CD14-positive monocyte (primary cell): ENCODE measurements around the gene SPRY4. TPM values are rescaled to one million over a fixed set of nuclear protein-coding genes. Genes with fewer than 3 reads are reported as not detected.

Experiments
- DNase-seq, 3 donors: peaks; one replicate each; pipeline ENCODE4 v3.0.0-alpha.2; 2011 to 2022
- H2AFZ ChIP-seq: 2 replicates; pipeline ENCODE4 v1.6.0; 2012; ENCODE audit warnings: mild to moderate bottlenecking, low read depth, low read length, inconsistent platforms; ENCODE audit not compliant: insufficient read depth, poor library complexity, severe bottlenecking
- H3K27ac ChIP-seq, 2 donors: 1 replicate in 1 of 2; 2 replicates in 1 of 2; pipeline ENCODE4 v1.5.1; 2012 to 2013; ENCODE audit warnings: low read length in 2 of 2, control low read depth in 1 of 2, inconsistent platforms in 1 of 2, low read depth in 1 of 2, mild to moderate bottlenecking in 1 of 2
- H3K27me3 ChIP-seq, 2 donors: one replicate each; pipeline versions ENCODE4 v1.6.0 to v1.6.1; 2011 to 2013; ENCODE audit warnings: low read length in 2 of 2; ENCODE audit not compliant: control insufficient read depth in 2 of 2, insufficient read depth in 2 of 2
- H3K36me3 ChIP-seq, 2 donors: replicated peaks in 1 of 2; 1 replicate in 1 of 2; 2 replicates in 1 of 2; pipeline versions ENCODE4 v1.5.1 to v1.6.1; 2012 to 2013; ENCODE audit warnings: low read length in 2 of 2, control low read depth in 1 of 2, inconsistent platforms in 1 of 2, mild to moderate bottlenecking in 1 of 2; ENCODE audit not compliant: insufficient read depth in 2 of 2, control insufficient read depth in 1 of 2
- H3K4me1 ChIP-seq, 2 donors: 1 replicate in 1 of 2; 2 replicates in 1 of 2; pipeline versions ENCODE4 v1.5.1 to v1.6.1; 2012 to 2013; ENCODE audit warnings: low read length in 2 of 2, control low read depth in 1 of 2, inconsistent platforms in 1 of 2, mild to moderate bottlenecking in 1 of 2, moderate library complexity in 1 of 2; ENCODE audit not compliant: insufficient read depth in 2 of 2, control insufficient read depth in 1 of 2
- H3K4me2 ChIP-seq: replicated peaks from 2 replicates; pipeline ENCODE3; 2012; ENCODE audit warnings: low read length, moderate library complexity, mild to moderate bottlenecking; ENCODE audit not compliant: poor library complexity, severe bottlenecking; ENCODE audit errors: extremely low read depth
- H3K4me3 ChIP-seq, 3 experiments: fragments of 200-600 bp in 1 of 3; sonication (generic) in 1 of 3; replicated peaks in 1 of 3; 1 replicate in 2 of 3; 2 replicates in 1 of 3; pipeline ENCODE4 v1.5.1; 2011 to 2013; ENCODE audit warnings: low read length in 3 of 3, mild to moderate bottlenecking in 3 of 3, control low read depth in 2 of 3, low read depth in 2 of 3, inconsistent platforms in 1 of 3, moderate library complexity in 1 of 3
- H3K79me2 ChIP-seq: 2 replicates; pipeline ENCODE4 v1.6.0; 2012; ENCODE audit warnings: mild to moderate bottlenecking, control low read depth, inconsistent platforms, low read length, moderate library complexity; ENCODE audit not compliant: insufficient read depth
- H3K9ac ChIP-seq: 2 replicates; pipeline ENCODE4 v1.6.0; 2017; ENCODE audit warnings: low read length, mild to moderate bottlenecking; ENCODE audit not compliant: insufficient read depth, poor library complexity, severe bottlenecking
- H3K9me3 ChIP-seq, 2 donors: replicated peaks in 1 of 2; 1 replicate in 1 of 2; 2 replicates in 1 of 2; pipeline versions ENCODE4 v1.5.1 to v1.6.1; 2012 to 2013; ENCODE audit warnings: low read length in 2 of 2, control low read depth in 1 of 2; ENCODE audit not compliant: control insufficient read depth in 1 of 2, insufficient read depth in 1 of 2
- H4K20me1 ChIP-seq: 2 replicates; pipeline ENCODE4 v1.6.0; 2012; ENCODE audit warnings: mild to moderate bottlenecking, low read length, control low read depth, moderate library complexity; ENCODE audit not compliant: insufficient read depth
- H3K27ac Mint-ChIP-seq, 7 donors: one replicate each; pipeline ENCODE4 v1.8.0; 2020; ENCODE audit warnings: mild to moderate bottlenecking in 7 of 7, mixed read lengths in 7 of 7, moderate library complexity in 6 of 7, inconsistent platforms in 2 of 7
- H3K27me3 Mint-ChIP-seq, 3 donors: one replicate each; pipeline ENCODE4 v1.8.0; 2021 to 2022; ENCODE audit warnings: low read depth in 3 of 3, mild to moderate bottlenecking in 3 of 3, mixed read lengths in 3 of 3, moderate library complexity in 3 of 3, inconsistent platforms in 1 of 3
- H3K36me3 Mint-ChIP-seq, 2 donors: one replicate each; pipeline ENCODE4 v1.8.0; 2020; ENCODE audit warnings: mixed read lengths in 2 of 2, inconsistent platforms in 1 of 2, mild to moderate bottlenecking in 1 of 2
- H3K4me1 Mint-ChIP-seq: one replicate; pipeline ENCODE4 v1.8.0; 2020; ENCODE audit warnings: mild to moderate bottlenecking, mixed read lengths
- H3K4me3 Mint-ChIP-seq, 2 donors: one replicate each; pipeline ENCODE4 v1.8.0; 2020; ENCODE audit warnings: mild to moderate bottlenecking in 2 of 2, mixed read lengths in 2 of 2, moderate library complexity in 1 of 2
- H3K9me3 Mint-ChIP-seq, 7 donors: one replicate each; pipeline ENCODE4 v1.8.0; 2020 to 2022; ENCODE audit warnings: mixed read lengths in 7 of 7, mild to moderate bottlenecking in 6 of 7, moderate library complexity in 6 of 7, inconsistent platforms in 2 of 7
- WGBS: methylation state at CpG from one replicate; pipeline ENCODE4 v1.1.5; 2013; ENCODE audit warnings: missing lambda C conversion rate; ENCODE audit not compliant: insufficient coverage; 5-methylcytosine and 5-hydroxymethylcytosine counted together
- intact Hi-C, 2 donors: fragments of 100-400 bp; cut with micrococcal nuclease; formaldehyde crosslinking; loops; one replicate each; pipeline versions ENCODE4 v1.15.0 to v1.15.1; 2023
- polyA plus RNA-seq, 3 donors: library from polyadenylated mRNA; depleted of rRNA in 1 of 3; unstranded in 2 of 3; stranded (reverse) in 1 of 3; fragments of 300-500 nt in 2 of 3; fragments of >200 nt in 1 of 3; fragmentation: Illumina TruSeq in 2 of 3; gene quantifications; 1 replicate in 2 of 3; 2 replicates in 1 of 3; pipeline ENCODE4 v1.2.3, GENCODE V29; 2012 to 2021
- TF ChIP-seq, protein P1 (sequence below): fragments of 200-600 bp; IDR thresholded peaks from one replicate; pipeline ENCODE4 v1.8.0; 2022; ENCODE audit warnings: antibody characterized with exemption, mild to moderate bottlenecking

SPRY4 gene
- polyA plus RNA-seq, 3 donors: not detected

DNA sequence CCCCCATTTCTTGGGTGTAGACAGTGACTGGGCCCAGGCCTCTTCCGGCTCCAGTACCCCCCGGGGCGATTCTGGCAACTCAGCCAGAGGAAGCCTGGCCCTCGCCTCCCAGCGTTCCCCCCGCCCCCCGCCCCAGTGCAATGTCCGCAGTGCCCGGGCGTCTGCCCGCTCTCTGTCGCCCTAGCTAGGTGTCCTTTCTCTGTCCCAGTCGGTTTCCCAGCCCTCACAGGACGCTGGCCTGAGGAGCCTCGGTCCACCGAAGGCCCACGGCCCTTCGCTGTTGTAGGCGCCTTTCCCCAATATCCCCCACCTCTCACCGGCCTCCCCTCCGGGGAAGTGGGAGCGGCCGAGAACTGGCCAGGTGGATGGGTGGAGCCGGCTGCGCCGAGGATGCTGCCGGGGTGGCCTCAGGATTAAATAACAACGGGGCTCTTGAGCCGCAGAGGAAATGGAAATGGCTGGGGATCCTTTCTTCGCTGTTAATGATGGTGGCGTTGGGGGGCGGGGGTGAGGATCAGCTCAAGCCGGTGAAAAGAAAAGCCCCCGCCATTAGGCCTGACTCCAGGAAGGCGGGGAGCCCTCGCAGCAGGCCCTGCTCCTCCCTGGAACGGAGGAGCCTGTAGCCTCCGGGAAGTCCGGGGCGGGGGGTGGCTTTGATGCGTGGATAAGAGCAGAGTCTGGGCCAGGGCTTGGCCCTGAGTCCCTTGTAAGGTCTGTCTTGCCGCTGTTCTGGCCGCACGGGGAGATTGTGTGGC is 1.1 kb upstream of the SPRY4 start:
- H4K20me1 ChIP-seq: peaks cover 6% of the 10 kb centered on the region
- 1% methylated on average over 32 of the region's 44 CpGs for WGBS
- TF ChIP-seq, protein P1, sequence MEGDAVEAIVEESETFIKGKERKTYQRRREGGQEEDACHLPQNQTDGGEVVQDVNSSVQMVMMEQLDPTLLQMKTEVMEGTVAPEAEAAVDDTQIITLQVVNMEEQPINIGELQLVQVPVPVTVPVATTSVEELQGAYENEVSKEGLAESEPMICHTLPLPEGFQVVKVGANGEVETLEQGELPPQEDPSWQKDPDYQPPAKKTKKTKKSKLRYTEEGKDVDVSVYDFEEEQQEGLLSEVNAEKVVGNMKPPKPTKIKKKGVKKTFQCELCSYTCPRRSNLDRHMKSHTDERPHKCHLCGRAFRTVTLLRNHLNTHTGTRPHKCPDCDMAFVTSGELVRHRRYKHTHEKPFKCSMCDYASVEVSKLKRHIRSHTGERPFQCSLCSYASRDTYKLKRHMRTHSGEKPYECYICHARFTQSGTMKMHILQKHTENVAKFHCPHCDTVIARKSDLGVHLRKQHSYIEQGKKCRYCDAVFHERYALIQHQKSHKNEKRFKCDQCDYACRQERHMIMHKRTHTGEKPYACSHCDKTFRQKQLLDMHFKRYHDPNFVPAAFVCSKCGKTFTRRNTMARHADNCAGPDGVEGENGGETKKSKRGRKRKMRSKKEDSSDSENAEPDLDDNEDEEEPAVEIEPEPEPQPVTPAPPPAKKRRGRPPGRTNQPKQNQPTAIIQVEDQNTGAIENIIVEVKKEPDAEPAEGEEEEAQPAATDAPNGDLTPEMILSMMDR: no peak
- H2AFZ ChIP-seq: no peak overlapping the region
- Mint-ChIP-seq H3K4me3 (peak overlapping the region in 1 of 2 donors; percentile 87), H3K27me3 (peaks cover 86 to 96% (median 93%) of the 10 kb centered on the region in 3 donors), H3K9me3 (peaks cover 0 to 31% (median 9%) of the 10 kb centered on the region in 7 donors), H3K36me3 (peaks cover 3 to 7% of the 10 kb centered on the region in 2 donors), H3K4me1 (peaks cover 37% of the 10 kb centered on the region), H3K27ac (peak overlapping the region in 1 of 7 donors; percentile 35)
- H3K27ac ChIP-seq: no peak overlapping the region
- no peak for DNase-seq
- peaks cover 68 to 97% of the 10 kb centered on the region in 2 donors for H3K27me3 ChIP-seq
- intact Hi-C loops: no loop called here
- H3K36me3 ChIP-seq: no peaks in the 10 kb centered on the region
- H3K4me2 ChIP-seq: no peak overlapping the region
- peaks cover 2 to 32% of the 10 kb centered on the region in 2 donors for H3K9me3 ChIP-seq
- H3K9ac ChIP-seq: no peak overlapping the region
- H3K79me2 ChIP-seq: no peaks in the 10 kb centered on the region
- peaks cover 25 to 36% of the 10 kb centered on the region in 2 donors for H3K4me1 ChIP-seq
- no peak overlapping the region for H3K4me3 ChIP-seq

DNA sequence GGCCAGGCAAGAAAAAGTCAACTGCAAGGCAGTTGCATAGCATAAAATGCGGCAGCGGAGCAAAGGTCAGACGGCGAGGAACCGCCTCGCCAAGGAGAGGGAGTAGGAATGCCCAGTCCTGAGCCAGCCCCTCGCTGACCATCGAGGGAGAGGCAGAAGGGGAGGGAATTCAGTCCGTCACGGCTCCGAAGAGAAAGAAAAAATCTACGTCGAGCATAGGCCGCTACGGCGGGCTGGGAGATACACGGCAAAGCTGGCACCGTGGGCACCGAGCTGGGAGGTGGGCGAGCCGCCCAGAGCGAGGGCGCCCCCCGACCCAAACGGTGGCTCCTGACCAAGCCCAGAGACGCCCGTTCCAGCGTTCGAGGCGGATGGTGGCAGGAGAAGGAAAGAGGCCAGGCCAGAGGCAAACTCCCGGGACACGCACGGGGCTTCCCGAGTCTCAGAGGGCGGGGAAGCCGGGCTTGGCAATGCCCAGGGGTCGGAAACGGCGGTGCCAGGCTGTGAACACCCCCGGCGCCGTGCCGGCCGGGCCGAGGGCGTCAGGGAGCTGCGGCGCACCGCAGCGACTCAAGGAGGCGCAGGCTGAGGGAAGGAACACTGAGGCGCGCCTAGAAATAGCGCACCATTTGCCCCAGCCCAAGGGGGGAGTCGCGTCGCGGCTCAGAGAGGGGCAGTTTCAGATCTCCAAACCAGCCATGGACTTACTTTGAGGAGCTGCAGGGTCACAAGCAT is 518 bp downstream of the SPRY4 start:
- peak overlapping the region in 1 of 3 experiments; percentile 52 for H3K4me3 ChIP-seq
- TF ChIP-seq, protein P1: peak; percentile 22
- peak overlapping the region; percentile 17 for H3K9ac ChIP-seq
- H3K4me2 ChIP-seq: peak overlapping the region; percentile 56
- Mint-ChIP-seq H3K4me3 (peak overlapping the region; percentile 67 to 87), H3K4me1 (peaks cover 43% of the 10 kb centered on the region), H3K36me3 (peaks cover 3 to 7% of the 10 kb centered on the region in 2 donors), H3K27me3 (peaks cover 89 to 95% (median 94%) of the 10 kb centered on the region in 3 donors), H3K27ac (no peak overlapping the region), H3K9me3 (peaks cover 0 to 31% (median 9%) of the 10 kb centered on the region in 7 donors)
- no peaks in the 10 kb centered on the region for H3K36me3 ChIP-seq
- DNase-seq: no peak
- intact Hi-C loops: no loop called here
- peaks cover 6% of the 10 kb centered on the region for H4K20me1 ChIP-seq
- H3K27ac ChIP-seq: no peak overlapping the region
- H3K27me3 ChIP-seq: peaks cover 66 to 98% of the 10 kb centered on the region in 2 donors
- H3K79me2 ChIP-seq: no peaks in the 10 kb centered on the region
- peaks cover 25 to 36% of the 10 kb centered on the region in 2 donors for H3K4me1 ChIP-seq
- WGBS: 4% methylated on average over 58 of the region's 58 CpGs
- peak overlapping the region; percentile 20 for H2AFZ ChIP-seq
- H3K9me3 ChIP-seq: peaks cover 2 to 32% of the 10 kb centered on the region in 2 donors
